ENCODE data around the gene PABPN1L.

PABPN1L gene

DNA sequence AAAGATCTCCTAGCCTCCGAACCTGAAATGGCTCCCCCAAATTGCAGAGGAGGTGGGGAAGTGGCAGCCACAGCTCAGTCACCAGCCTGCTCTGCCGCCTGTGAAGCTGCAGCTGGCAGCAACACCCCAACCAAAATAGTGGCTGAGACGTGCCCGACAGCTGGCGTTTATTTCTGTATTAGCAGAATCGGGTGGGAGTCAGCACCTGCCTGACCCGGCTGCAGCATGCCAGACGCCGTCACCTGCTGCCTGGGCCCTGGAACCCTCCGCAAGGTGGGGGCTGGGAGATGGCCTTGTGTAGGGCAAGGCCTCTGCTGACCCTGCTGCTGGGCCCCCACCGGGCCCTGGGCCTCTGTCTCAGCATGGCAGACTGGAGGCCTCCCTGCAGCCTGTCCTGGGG is 17.5 kb upstream of the PABPN1L start:
- TF ChIP-seq GATA1 (IDR thresholded peaks at IDR 0.05; ENCODE audit: low read depth, low read length) (no peak), POLR2A (IDR thresholded peaks at IDR 0.05; ENCODE audit: low read length) (no peak)
- no peak for DNase-seq

DNA sequence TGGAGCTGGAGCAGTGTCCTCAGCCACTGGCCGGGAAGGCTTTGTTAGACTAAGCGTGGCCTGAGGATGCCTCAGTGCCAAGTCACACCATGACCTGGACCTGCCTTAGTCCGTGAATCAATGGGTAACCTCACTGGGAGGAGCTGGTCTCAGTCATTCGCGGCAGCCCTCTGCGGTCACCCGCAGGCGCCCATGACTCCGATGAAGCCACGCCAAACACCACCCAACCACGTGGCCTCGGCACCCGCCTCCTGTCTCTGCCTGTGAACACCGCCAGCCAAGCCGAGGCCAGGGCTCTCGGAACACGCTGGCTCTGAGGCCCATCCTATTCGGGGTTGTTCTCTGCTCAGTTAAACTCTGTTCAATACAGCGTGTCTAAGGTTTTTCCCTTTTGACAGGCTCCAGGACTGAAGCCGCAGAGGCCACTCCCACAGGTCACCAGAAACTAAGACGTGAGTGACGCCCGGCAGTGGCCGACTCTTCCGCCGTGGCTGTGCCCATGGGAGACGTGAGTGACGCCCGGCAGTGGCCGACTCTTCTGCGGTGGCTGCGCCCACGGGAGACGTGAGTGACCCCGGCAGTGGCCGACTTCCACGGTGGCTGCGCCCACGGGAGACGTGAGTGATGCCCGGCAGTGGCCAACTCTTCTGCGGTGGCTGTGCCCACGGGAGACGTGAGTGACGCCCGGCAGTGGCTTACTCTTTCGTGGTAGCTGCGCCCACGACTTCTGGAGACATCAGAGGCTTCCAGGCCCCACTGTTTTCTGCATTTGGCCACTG is 16.8 kb upstream of the PABPN1L start:
- TF ChIP-seq POLR2A (IDR thresholded peaks at IDR 0.05; ENCODE audit: low read length) (no peak), GATA1 (IDR thresholded peaks at IDR 0.05; ENCODE audit: low read depth, low read length) (no peak)
- no peak for DNase-seq

DNA sequence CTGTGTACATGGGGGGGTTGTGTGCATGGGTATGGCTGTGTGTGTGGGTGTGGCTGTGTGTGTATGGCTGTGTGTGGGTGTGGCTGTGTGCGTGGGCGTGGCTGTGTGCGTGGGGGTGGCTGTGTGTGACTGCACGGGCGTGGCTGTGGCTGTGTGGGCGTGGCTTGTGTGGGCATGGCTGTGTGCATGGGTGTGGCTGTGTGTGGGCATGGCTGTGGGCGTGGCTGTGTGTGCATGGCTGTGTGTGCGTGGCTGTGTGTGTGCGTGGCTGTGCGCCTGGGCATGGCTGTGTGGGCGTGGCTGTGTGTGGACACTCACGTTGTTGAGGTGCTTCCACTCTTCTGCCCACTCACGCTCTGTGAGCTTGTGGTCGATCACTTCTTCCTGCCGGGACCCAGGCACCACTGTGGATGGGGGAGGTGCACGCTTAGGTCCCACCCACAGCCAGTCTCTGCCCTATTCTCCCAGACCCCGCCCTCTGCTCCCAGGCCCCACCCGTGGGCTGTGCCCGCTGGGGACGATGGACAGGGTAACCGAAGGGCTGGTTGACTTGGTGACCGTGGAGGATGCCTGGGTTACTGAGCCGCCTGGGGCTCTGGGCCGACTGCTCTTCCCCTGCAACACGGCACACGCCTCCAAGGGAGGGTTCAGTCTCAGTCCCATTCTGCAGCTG is 16.0 kb upstream of the PABPN1L start:
- TF ChIP-seq GATA1 (IDR thresholded peaks at IDR 0.05; ENCODE audit: low read depth, low read length) (no peak), POLR2A (IDR thresholded peaks at IDR 0.05; ENCODE audit: low read length) (no peak)
- DNase-seq = peak; percentile 71 to 80

GRCh38 chr16:88881675-88882357 is 15.4 kb upstream of the PABPN1L start:
- no peak for DNase-seq
- no peak for TF ChIP-seq GATA1 (IDR thresholded peaks at IDR 0.05; ENCODE audit: low read depth, low read length)
- no peak for TF ChIP-seq POLR2A (IDR thresholded peaks at IDR 0.05; ENCODE audit: low read length)

DNA sequence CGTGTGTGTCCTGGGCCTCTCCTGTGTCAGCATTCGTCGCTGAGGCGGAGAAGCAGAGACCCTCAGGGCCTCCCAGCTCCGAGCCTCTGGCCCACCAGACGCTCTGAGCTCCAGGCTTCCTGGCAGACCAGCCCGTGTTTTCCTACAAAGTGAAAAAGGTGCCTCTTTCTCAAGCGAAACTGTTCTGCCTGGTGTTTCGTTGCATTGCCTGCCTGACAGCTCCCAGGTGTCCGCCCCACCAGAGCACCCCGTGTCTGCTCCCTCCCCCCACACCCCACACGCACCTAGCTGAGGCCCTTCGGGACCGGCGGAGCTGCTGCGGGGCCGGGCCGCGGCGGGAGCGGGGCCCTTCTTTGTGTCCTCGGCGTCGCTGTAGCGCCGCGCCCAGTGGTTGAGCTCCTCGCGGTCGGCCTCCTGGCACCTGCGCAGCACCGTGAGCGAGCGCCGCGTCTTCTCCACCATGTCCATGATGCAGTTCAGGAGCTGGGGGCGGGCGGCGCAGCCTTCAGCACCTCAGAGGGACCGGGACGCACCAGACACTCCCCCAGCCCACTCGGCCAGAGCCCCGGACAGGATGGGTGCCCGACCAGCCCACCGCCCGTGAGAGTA is 14.7 kb upstream of the PABPN1L start:
- DNase-seq = no peak
- TF ChIP-seq POLR2A (IDR thresholded peaks at IDR 0.05; ENCODE audit: low read length) (no peak), GATA1 (IDR thresholded peaks at IDR 0.05; ENCODE audit: low read depth, low read length) (no peak)

DNA sequence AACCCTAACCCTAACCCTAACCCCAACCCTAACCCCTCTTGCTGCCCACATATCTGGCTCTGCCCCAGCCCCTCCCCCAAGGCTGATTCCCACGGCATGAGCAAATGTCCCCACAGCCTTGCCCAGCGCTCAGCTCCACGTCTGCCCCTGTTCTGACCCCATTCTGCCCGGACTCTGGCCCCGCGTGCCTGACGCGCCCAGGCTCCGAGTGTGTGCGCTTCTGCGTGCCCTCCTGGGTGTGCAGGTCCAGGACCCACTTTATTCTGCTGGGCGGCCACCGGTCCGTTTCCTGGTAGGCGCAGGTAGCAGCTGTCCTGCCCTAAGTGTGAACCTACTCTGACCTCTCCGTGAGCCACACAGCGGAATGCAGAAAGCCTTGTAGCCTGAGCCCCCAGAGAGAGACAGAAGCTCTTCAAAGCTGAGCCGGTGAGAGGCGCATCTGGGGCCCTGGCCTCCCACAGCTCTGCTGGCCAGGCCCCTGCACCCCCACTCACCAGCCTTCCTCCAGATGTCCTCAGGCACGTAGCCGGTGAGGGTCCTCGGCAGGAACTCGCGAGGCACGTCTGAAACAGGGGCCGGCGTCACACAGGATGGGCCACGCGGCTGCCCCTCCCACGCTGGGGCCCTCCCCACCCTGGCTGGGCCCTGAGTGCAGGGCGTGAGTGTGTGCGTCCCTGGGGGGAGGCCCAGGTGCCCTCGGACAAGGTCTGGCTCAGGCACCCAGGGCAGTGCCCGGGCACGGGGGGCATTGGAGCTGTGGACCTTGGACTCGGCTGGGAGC is 14.0 kb upstream of the PABPN1L start:
- TF ChIP-seq GATA1 (IDR thresholded peaks at IDR 0.05; ENCODE audit: low read depth, low read length) (no peak), POLR2A (IDR thresholded peaks at IDR 0.05; ENCODE audit: low read length) (no peak)

GRCh38 chr16:88879788-88880055 is 13.3 kb upstream of the PABPN1L start:
- no peak for DNase-seq
- TF ChIP-seq GATA1 (IDR thresholded peaks at IDR 0.05; ENCODE audit: low read depth, low read length) (no peak), POLR2A (IDR thresholded peaks at IDR 0.05; ENCODE audit: low read length) (no peak)

More for the DNA sequence above, 14.0 kb upstream of the PABPN1L start:
- no peak for DNase-seq

GRCh38 chr16:88878967-88879787 is 12.7 kb upstream of the PABPN1L start:
- no peak for DNase-seq
- TF ChIP-seq GATA1 (IDR thresholded peaks at IDR 0.05; ENCODE audit: low read depth, low read length) (no peak), POLR2A (IDR thresholded peaks at IDR 0.05; ENCODE audit: low read length) (no peak)

- TF ChIP-seq GATA1 (IDR thresholded peaks at IDR 0.05; ENCODE audit: low read depth, low read length) = no peak
- TF ChIP-seq POLR2A (IDR thresholded peaks at IDR 0.05; ENCODE audit: low read length) = no peak
- DNase-seq = no peak
Observed at GRCh38 chr16:88878356-88878755, 11.9 kb upstream of the PABPN1L start.

DNA sequence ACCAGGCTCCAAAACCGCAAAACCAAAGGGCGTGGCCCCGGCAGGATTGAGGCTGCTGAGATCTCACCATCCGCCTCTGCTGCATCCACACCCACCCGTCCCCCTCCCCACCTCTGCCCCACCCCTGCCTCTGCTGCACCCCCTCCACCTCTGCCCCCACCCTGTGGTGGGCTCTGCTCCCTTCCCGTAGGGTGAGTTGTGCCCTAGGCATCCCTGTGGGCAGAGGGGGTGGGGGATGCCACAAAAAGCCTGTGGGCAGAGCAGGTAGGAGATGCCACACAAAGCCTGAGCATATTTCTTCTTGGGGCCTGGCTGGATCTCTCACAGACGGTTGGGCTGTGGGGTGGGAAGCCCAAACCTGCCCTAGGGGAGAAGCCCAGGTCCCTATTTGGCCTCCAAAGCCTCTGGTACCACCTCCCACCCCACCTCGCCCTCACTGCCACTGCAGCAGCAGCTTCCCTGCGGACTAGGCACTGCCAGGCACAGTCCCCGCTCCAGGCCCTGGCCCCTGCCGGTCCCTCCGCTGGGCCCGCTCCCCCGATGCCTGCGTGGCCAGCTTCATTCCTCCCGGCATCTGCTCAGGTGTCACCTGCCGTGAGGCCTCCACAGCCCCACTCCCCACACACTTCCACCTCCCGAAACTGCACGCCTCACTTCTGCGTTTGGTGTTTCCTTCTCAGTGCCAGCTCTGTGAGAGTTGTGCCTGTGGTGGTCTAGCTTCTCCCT is 11.3 kb upstream of the PABPN1L start:
- TF ChIP-seq GATA1 (IDR thresholded peaks at IDR 0.05; ENCODE audit: low read depth, low read length) (no peak), POLR2A (IDR thresholded peaks at IDR 0.05; ENCODE audit: low read length) (no peak)
- DNase-seq = no peak

- DNase-seq = no peak
- TF ChIP-seq POLR2A (IDR thresholded peaks at IDR 0.05; ENCODE audit: low read length) (no peak), GATA1 (IDR thresholded peaks at IDR 0.05; ENCODE audit: low read depth, low read length) (no peak)
Observed at GRCh38 chr16:88876942-88877526, 10.6 kb upstream of the PABPN1L start.

GRCh38 chr16:88875703-88876234 is 9.3 kb upstream of the PABPN1L start:
- TF ChIP-seq POLR2A (IDR thresholded peaks at IDR 0.05; ENCODE audit: low read length) (no peak), GATA1 (IDR thresholded peaks at IDR 0.05; ENCODE audit: low read depth, low read length) (no peak)
- no peak for DNase-seq
